HCT116 (cell line): ENCODE results near the gene CHRNG. TPM values are rescaled to one million over a fixed set of nuclear protein-coding genes. Genes with fewer than 3 reads are reported as not detected.

Source experiments
- ATAC-seq: fragments of 200-7000 bp; cut with Tn5 transposase; 2 replicates; pipeline ENCODE4 v1.9.1; 2020; ENCODE audit warnings: mild to moderate bottlenecking, moderate library complexity
- BruUV-seq: library from RNA; stranded (reverse); fragments of 400-500 nt; replicated peaks from 2 replicates; lab custom pipeline; 2021; lab: Mats Ljungman, UMichigan
- CTCF ChIA-PET: fragments of 300-600 bp; sonication (Branson Sonifier 250); formaldehyde crosslinking; loops from one replicate; lab custom pipeline; 2021; ENCODE audit warnings: antibody characterized with exemption; lab: Charles Lee
- POLR2A ChIA-PET: fragments of 300-600, 350-600 bp; sonication (Branson Sonifier 250); formaldehyde crosslinking; loops from one replicate; lab custom pipeline; 2021; ENCODE audit warnings: antibody characterized with exemption; lab: Charles Lee
- RAD21 ChIA-PET, 2 experiments: fragments of 300-600 bp; sonication (Branson Sonifier 250); formaldehyde crosslinking; loops; one replicate each; lab custom pipeline; 2023; ENCODE audit warnings: low total read pairs in 2 of 2; ENCODE audit not compliant: uncharacterized antibody in 2 of 2, unreplicated experiment in 2 of 2, low non-redundant PET in 1 of 2; lab: Charles Lee
- DNase-seq: peaks from one replicate; pipeline ENCODE4 v3.0.0-alpha.2; 2010; ENCODE audit warnings: low read depth, low spot score
- H2AFZ ChIP-seq: fragments of 200-600 bp; shearing (Covaris generic), sonication (generic); 2 replicates; pipeline ENCODE4 v1.6.1; 2017; ENCODE audit warnings: low read depth, mixed run types, mixed read lengths, antibody characterized with exemption, low read length; ENCODE audit not compliant: poor library complexity, severe bottlenecking
- H3K27ac ChIP-seq: 2 replicates; pipeline ENCODE4 v1.5.1; 2012; ENCODE audit warnings: low read depth, low read length
- H3K27me3 ChIP-seq: fragments of 200-600 bp; sonication (generic); 2 replicates; pipeline ENCODE4 v1.6.1; 2016; ENCODE audit warnings: mixed run types, low read length, mixed read lengths; ENCODE audit not compliant: insufficient read depth
- H3K36me3 ChIP-seq, 2 experiments: fragments of 200-500 bp in 1 of 2; fragments of 200-600 bp in 1 of 2; sonication (Bioruptor generic) in 1 of 2; sonication (generic) in 1 of 2; 2 replicates each; pipeline versions ENCODE4 v1.5.1 to v1.6.1; 2014 to 2016; ENCODE audit warnings: low read length in 2 of 2, inconsistent platforms in 1 of 2, mixed read lengths in 1 of 2, mixed run types in 1 of 2; ENCODE audit not compliant: insufficient read depth in 2 of 2, control insufficient read depth in 1 of 2
- H3K4me1 ChIP-seq, 2 experiments: fragments of 200-600 bp in 1 of 2; sonication (generic) in 1 of 2; 2 replicates each; pipeline versions ENCODE4 v1.5.1 to v1.6.1; 2012 to 2017; ENCODE audit warnings: low read length in 2 of 2, inconsistent platforms in 1 of 2, mild to moderate bottlenecking in 1 of 2, mixed read lengths in 1 of 2, mixed run types in 1 of 2, moderate library complexity in 1 of 2; ENCODE audit not compliant: insufficient read depth in 2 of 2, control insufficient read depth in 1 of 2
- H3K4me2 ChIP-seq: fragments of 200-600 bp; sonication (generic); 2 replicates; pipeline ENCODE4 v1.6.1; 2017; ENCODE audit warnings: mixed run types, low read length, mixed read lengths
- H3K4me3 ChIP-seq, 2 experiments: fragments of 200-600 bp in 1 of 2; sonication (generic) in 1 of 2; replicated peaks in 1 of 2; 2 replicates each; pipeline ENCODE4 v1.5.1; 2011 to 2016; ENCODE audit warnings: low read length in 2 of 2, control low read depth in 1 of 2, low read depth in 1 of 2, mild to moderate bottlenecking in 1 of 2, mixed read lengths in 1 of 2, mixed run types in 1 of 2
- H3K79me2 ChIP-seq: fragments of 200-600 bp; sonication (generic); 2 replicates; pipeline ENCODE4 v1.6.1; 2017; ENCODE audit warnings: mild to moderate bottlenecking, mixed run types, low read length, moderate library complexity, mixed read lengths; ENCODE audit not compliant: insufficient read depth
- H3K9ac ChIP-seq: fragments of 200-600 bp; sonication (generic); 2 replicates; pipeline ENCODE4 v1.6.1; 2016; ENCODE audit warnings: low read length, mixed read lengths
- H3K9me2 ChIP-seq: fragments of 200-600 bp; sonication (generic), shearing (Covaris generic); 2 replicates; pipeline ENCODE4 v1.6.1; 2017; ENCODE audit warnings: mixed run types, mild to moderate bottlenecking, moderate library complexity; ENCODE audit not compliant: insufficient read depth
- H3K9me3 ChIP-seq, 2 experiments: fragments of 200-500 bp in 1 of 2; fragments of 200-600 bp in 1 of 2; sonication (Bioruptor generic) in 1 of 2; sonication (generic) in 1 of 2; 2 replicates each; pipeline ENCODE4 v1.6.1; 2014 to 2017; ENCODE audit warnings: low read length in 2 of 2, mixed read lengths in 2 of 2, inconsistent platforms in 1 of 2, low read depth in 1 of 2, mild to moderate bottlenecking in 1 of 2, mixed run types in 1 of 2, moderate library complexity in 1 of 2; ENCODE audit not compliant: control insufficient read depth in 1 of 2, insufficient read depth in 1 of 2
- H4K20me1 ChIP-seq: fragments of 200-600 bp; sonication (generic), shearing (Covaris generic); 2 replicates; pipeline ENCODE4 v1.6.1; 2017; ENCODE audit warnings: mixed run types, mild to moderate bottlenecking, moderate library complexity; ENCODE audit not compliant: insufficient read depth
- CBX3 ChIP-seq: IDR thresholded peaks from 2 replicates; pipeline ENCODE4 v1.6.1; 2012; ENCODE audit warnings: low read depth
- CTCF ChIP-seq, 3 experiments: fragments of 200-600 bp in 1 of 3; sonication (generic) in 1 of 3; IDR thresholded peaks in 2 of 3; conservative IDR thresholded peaks in 1 of 3; 2 replicates each; pipeline ENCODE4 v1.5.1; 2012 to 2017; ENCODE audit warnings: low read depth in 2 of 3, low read length in 2 of 3, antibody characterized with exemption in 1 of 3, borderline replicate concordance in 1 of 3, control low read depth in 1 of 3, mild to moderate bottlenecking in 1 of 3, mixed read lengths in 1 of 3, mixed run types in 1 of 3, moderate library complexity in 1 of 3; ENCODE audit not compliant: insufficient read depth in 1 of 3
- EGR1 ChIP-seq: IDR thresholded peaks from 2 replicates; pipeline ENCODE4 v1.6.1; 2012; ENCODE audit warnings: low read depth
- ELF1 ChIP-seq: IDR thresholded peaks from 2 replicates; pipeline ENCODE4 v1.6.1; 2012; ENCODE audit warnings: low read depth, borderline replicate concordance
- EZH2 ChIP-seq: fragments of 200-600 bp; sonication (generic); IDR thresholded peaks from 2 replicates; pipeline ENCODE4 v1.6.1; 2017; ENCODE audit warnings: antibody characterized with exemption, mixed run types
- JUND ChIP-seq: IDR thresholded peaks from 2 replicates; pipeline ENCODE4 v1.6.1; 2012
- POLR2A ChIP-seq: IDR thresholded peaks from 2 replicates; pipeline ENCODE4 v1.7.0; 2011; ENCODE audit warnings: borderline replicate concordance; ENCODE audit not compliant: insufficient read depth, insufficient read length; ENCODE audit errors: extremely low read depth
- POLR2AphosphoS5 ChIP-seq: IDR thresholded peaks from 2 replicates; pipeline ENCODE4 v1.6.1; 2011; ENCODE audit warnings: mild to moderate bottlenecking, low read depth, low read length, moderate library complexity
- REST ChIP-seq: IDR thresholded peaks from 2 replicates; pipeline ENCODE4 v1.6.1; 2012; ENCODE audit warnings: low read depth
- SP1 ChIP-seq: IDR thresholded peaks from 2 replicates; pipeline ENCODE4 v1.6.1; 2012; ENCODE audit warnings: low read depth
- SRF ChIP-seq: IDR thresholded peaks from 2 replicates; pipeline ENCODE4 v1.6.1; 2012; ENCODE audit warnings: low read depth
- TCF7L2 ChIP-seq: IDR thresholded peaks from 2 replicates; pipeline ENCODE4 v1.7.0; 2011; ENCODE audit warnings: borderline replicate concordance, inconsistent platforms; ENCODE audit not compliant: insufficient read depth, insufficient read length; ENCODE audit errors: extremely low read depth
- ZNF274 ChIP-seq: fragments of 200-500 bp; sonication (Bioruptor generic); IDR thresholded peaks from 2 replicates; pipeline ENCODE4 v1.6.1; 2014; ENCODE audit warnings: mild to moderate bottlenecking, low read depth, low read length, inconsistent platforms
- intact Hi-C: fragments of 100-400 bp; cut with micrococcal nuclease; formaldehyde crosslinking; loops from 2 replicates; pipeline ENCODE4 v1.10.0; 2022
- total RNA-seq: library from RNA; stranded (reverse); gene quantifications from one replicate; pipeline ENCODE4 v1.2.1, GENCODE V29; 2021; ENCODE audit not compliant: unreplicated experiment
- TF ChIP-seq, protein P1 (sequence below): IDR thresholded peaks from 2 replicates; pipeline ENCODE4 v1.6.1; 2012
- TF ChIP-seq, protein P2 (sequence below): IDR thresholded peaks from 2 replicates; pipeline ENCODE4 v1.6.1; 2012

The CHRNG gene
- total RNA-seq, 1 experiment from 2014 or later: not detected

DNA sequence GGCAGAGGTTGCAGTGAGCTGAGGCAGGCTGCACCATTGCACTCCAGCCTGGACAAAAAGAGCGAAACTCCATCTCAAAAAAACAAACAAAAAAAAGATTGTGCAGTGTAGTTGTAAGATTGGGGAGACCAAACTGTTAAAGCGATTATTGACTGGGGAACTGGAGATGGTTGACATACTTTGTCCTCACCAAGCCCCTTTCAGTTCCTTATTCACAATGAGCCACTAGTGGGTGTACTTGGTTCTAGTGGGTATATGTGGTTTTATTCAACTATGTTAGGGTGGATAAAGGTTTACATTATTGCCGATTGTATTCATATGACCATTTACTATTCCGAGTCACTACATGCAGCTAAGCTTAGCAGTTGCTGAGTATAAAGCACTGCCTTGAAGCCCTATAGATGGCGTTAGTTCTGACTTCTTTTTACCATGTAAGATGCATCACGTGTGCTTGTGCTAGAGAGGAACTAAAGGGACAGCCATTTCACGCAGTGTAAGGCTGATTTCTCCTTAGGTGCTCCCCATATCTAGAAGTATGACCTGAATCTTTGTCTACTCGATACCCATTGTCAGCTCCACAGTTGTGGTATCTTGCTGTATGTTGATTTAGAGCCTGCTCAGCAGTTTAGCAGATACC, 23.1 kb downstream of the CHRNG start:
- POLR2A ChIA-PET: interaction anchor here (1.2 kb wide), 1 partner anchor 12 kb away, joined by 4 read pairs; the partner anchor contains the start of genes EIF4E2 and TIGD1
- intact Hi-C loops: no loop called here

More for the DNA sequence above, 23.1 kb downstream of the CHRNG start:
- no peaks in the 10 kb centered on the region for H3K9me2 ChIP-seq
- H3K4me3 ChIP-seq: no peak overlapping the region
- ChIA-PET CTCF (no interaction called here), RAD21 (no interaction called here)
- H3K9ac ChIP-seq: no peak overlapping the region
- H3K9me3 ChIP-seq: no peaks in the 10 kb centered on the region
- peaks cover 26 to 39% of the 10 kb centered on the region in 2 experiments; a peak in 2 of 4 replicates for H3K36me3 ChIP-seq
- H3K27ac ChIP-seq: no peak overlapping the region
- no peak for TF ChIP-seq CTCF (IDR thresholded peaks at IDR 0.05 in 2 of 3, conservative IDR thresholded peaks at IDR 0.05 in 1 of 3; ENCODE audit: borderline replicate concordance in 1 of 3, insufficient read depth in 1 of 3, low read depth in 2 of 3, low read length in 2 of 3)
- no peak for TF ChIP-seq EZH2
- TF ChIP-seq ZNF274: no peak
- TF ChIP-seq ELF1: no peak
- TF ChIP-seq JUND: no peak
- TF ChIP-seq REST: no peak
- TF ChIP-seq EGR1: no peak
- no peak for TF ChIP-seq POLR2AphosphoS5
- TF ChIP-seq POLR2A: no peak
- TF ChIP-seq, protein P1, sequence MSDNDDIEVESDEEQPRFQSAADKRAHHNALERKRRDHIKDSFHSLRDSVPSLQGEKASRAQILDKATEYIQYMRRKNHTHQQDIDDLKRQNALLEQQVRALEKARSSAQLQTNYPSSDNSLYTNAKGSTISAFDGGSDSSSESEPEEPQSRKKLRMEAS: no peak
- TF ChIP-seq SRF: no peak
- TF ChIP-seq TCF7L2: no peak
- TF ChIP-seq SP1: no peak
- TF ChIP-seq, protein P2, sequence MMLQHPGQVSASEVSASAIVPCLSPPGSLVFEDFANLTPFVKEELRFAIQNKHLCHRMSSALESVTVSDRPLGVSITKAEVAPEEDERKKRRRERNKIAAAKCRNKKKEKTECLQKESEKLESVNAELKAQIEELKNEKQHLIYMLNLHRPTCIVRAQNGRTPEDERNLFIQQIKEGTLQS: no peak
- TF ChIP-seq CBX3: no peak
- BruUV-seq: no TSS peak
- peaks cover 3 to 10% of the 10 kb centered on the region in 2 experiments for H3K4me1 ChIP-seq
- ATAC-seq: peak; percentile 63; the same call in 1 of the 2 replicates
- no peaks in the 10 kb centered on the region for H4K20me1 ChIP-seq
- H2AFZ ChIP-seq: no peak overlapping the region
- no peak for DNase-seq
- no peak overlapping the region for H3K4me2 ChIP-seq
- H3K79me2 ChIP-seq: peaks cover 8% of the 10 kb centered on the region; the same call in 1 of the 2 replicates
- no peaks in the 10 kb centered on the region for H3K27me3 ChIP-seq
